ENCODE results near the gene TREML2.
"Not testable (repeated sequence)": the region's sequence is repeated elsewhere in the genome, so short reads cannot be mapped to it uniquely, and the experiment has no call there.

The TREML2 gene

DNA sequence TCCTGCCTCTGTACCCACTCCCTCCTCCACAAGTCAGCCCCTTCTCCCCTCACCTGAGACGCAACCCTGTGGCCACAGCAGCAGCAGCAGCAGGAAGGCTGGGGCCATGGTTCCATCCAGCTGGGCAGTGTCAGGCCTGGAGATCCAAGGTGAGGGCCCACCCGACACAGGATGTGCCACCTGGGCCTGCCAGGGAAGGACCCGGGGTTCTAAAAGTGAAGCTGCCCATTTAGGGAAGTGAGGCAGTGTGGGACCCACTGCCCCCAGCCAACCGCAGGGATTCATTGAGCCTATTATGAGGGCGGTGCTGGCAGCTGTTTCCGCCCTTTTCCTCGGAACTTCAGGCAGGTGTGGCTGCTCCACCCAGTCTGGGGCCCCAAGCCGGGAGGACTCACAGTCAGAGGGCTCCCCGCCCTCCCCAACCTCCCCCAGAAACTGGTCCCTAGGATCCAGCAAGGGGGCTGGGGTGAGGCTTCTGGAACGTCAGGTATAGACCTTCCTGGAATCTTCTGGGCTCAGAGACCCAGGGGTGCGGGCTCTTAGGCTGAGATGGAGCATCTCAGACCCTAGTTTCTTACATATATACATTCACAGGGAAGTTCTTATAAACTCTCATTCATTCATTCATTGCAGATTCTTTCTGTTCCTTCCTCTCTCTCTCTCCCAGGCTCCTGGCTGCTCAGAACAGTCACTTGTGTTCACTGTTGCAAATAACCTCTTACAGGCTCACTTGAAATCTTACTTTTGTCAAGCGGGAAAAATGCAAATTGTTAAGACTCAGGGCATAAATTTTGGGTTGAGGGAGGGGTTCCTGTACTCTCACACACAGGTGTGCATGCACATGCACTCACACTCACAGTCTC is at the start of gene TREML2:
TREML2 (minus strand) TSS at position 249 of the 863 bp plus-strand sequence; CDS start at position 108, 141 bp downstream.
- CTCF ChIA-PET: interaction anchor here (1.0 to 2.1 kb wide), 8 partner anchors 9 to 167 kb away, joined by 3 to 9 read pairs (median 5); no protein-coding TSS in a partner anchor
- TF ChIP-seq, protein P1, sequence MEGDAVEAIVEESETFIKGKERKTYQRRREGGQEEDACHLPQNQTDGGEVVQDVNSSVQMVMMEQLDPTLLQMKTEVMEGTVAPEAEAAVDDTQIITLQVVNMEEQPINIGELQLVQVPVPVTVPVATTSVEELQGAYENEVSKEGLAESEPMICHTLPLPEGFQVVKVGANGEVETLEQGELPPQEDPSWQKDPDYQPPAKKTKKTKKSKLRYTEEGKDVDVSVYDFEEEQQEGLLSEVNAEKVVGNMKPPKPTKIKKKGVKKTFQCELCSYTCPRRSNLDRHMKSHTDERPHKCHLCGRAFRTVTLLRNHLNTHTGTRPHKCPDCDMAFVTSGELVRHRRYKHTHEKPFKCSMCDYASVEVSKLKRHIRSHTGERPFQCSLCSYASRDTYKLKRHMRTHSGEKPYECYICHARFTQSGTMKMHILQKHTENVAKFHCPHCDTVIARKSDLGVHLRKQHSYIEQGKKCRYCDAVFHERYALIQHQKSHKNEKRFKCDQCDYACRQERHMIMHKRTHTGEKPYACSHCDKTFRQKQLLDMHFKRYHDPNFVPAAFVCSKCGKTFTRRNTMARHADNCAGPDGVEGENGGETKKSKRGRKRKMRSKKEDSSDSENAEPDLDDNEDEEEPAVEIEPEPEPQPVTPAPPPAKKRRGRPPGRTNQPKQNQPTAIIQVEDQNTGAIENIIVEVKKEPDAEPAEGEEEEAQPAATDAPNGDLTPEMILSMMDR (IDR thresholded peaks at IDR 0.05; ENCODE audit: control extremely low read depth, extremely low read depth, low read depth, missing control alignments): no peak
- POLR2A ChIA-PET: no interaction called here
- DNase-seq (ENCODE audit: extremely low spot score): no peak

DNA sequence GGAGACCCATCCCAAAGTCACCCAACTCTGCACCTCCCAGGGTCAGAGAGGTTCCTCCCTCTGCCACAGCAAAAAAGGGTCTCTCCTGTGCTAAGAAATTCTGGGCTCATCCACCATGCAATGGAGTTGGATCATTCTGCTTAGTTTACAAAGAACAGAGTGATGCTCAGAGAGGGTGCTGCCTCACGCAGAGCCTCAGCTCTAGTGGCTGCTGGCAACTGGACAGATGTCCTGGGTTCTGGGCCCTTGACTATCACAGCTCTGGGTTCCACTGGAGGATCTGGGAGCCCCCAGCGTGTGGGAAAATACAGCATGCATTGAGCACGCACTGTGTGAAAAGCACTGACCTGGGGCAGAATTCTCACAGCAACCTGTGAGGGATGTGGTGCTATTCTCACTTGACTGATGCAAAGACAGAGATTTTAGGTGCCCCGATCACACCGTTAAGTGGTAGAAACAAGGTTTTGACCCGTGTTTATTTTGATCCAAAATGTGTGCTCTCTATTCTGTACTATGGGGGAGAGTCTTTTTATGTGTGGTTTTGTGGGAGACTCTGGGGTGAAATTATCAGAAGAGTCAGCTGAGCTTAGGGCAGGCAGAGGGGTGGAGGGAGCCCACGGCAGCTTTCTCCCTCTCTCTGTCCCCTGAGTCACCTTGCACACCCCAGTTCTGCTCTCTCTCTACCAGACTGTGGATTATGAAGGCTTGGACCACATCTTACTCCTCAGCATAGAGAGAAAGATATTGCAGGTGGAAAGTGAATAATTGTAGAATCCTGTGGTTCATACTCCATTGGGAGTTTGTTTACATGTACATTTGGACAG is 47.1 kb upstream of the TREML2 start:
- TF ChIP-seq, protein P1 (IDR thresholded peaks at IDR 0.05; ENCODE audit: control extremely low read depth, extremely low read depth, low read depth, missing control alignments): no peak
- ChIA-PET POLR2A (no interaction called here), CTCF (interaction anchor here (1.3 to 1.7 kb wide), 2 partner anchors 59 to 219 kb away, joined by 3 read pairs; no protein-coding TSS in a partner anchor)
- no peak for DNase-seq (ENCODE audit: extremely low spot score)

DNA sequence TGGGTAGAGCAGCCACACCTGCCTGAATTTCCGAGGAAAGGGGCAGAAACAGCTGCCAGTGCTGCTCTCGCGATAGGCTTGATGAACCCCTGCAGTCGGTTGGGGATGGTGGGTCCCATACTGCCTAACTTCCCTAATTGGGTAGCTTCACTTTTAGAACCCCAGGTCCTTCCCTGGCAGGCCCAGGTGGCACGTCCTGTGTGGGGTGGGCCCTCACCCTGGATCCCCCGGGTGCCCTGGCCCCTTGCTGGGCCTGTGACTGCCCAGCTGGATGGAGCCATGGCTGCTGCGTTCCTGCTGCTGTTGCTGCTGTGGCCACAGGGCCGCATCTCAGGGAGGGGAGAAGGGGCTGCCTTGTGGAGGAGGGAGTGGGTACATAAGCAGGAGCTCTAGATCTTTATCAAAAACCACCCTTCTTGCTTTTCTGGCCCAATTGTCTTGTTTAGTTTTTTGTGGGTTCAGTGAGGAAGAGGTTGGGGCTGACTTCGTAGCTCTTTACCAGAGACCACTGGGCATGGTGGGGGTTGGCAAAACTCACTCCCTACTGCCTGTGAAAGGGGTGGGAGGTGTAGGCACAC is 46.4 kb upstream of the TREML2 start:
- DNase-seq (ENCODE audit: extremely low spot score): no peak
- ChIA-PET POLR2A (no interaction called here), CTCF (interaction anchor here (1.3 to 1.7 kb wide), 2 partner anchors 59 to 218 kb away, joined by 3 read pairs; no protein-coding TSS in a partner anchor)
- TF ChIP-seq, protein P1 (IDR thresholded peaks at IDR 0.05; ENCODE audit: control extremely low read depth, extremely low read depth, low read depth, missing control alignments): no peak

GRCh38 chr6:41246529-41246928 is 45.6 kb upstream of the TREML2 start:
- POLR2A ChIA-PET; DNase-seq (ENCODE audit: extremely low spot score); CTCF ChIA-PET: not testable (repeated sequence)

DNA sequence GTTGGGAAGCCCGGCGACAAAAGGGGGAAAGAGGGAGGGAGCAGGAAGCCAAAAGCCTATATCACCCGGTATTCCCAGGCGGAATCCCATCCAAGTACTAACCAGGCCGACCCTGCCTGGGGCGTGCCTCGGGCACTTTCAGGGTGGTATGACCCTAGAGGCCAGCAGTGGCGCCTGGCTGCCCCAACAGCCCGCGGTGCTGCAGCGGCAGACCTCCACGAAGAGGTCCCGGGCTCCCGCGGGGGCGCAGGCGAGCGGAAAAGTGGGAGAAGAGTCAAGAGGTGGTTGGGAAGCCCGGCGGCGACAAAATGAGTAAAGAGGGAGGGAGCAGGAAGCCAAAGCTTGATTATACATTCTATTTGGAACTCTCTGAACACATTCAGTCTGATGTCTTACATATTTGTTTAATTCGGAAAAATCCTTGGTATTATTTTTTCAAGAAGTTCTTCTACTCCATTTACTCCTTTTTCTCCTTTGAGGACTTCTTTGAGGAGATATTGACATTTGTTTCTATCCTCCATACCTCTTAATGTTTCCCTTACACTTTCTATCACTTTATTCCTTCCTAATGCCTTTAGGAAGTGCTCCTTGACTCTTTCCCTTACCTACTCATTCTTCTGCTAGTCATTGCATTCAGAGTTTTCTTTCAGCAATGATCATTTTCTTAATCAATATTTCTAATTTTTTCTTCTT is 38.7 kb upstream of the TREML2 start:
- POLR2A ChIA-PET: no interaction called here
- TF ChIP-seq, protein P1 (IDR thresholded peaks at IDR 0.05; ENCODE audit: control extremely low read depth, extremely low read depth, low read depth, missing control alignments): no peak
- CTCF ChIA-PET: interaction anchor here (0.9 kb wide), 1 partner anchor 129 kb away, joined by 3 read pairs; no protein-coding TSS in a partner anchor
- DNase-seq (ENCODE audit: extremely low spot score): no peak

GRCh38 chr6:41237128-41237527 is 36.2 kb upstream of the TREML2 start:
- ChIA-PET CTCF (interaction anchor here (1.7 kb wide), 1 partner anchor 83 kb away, joined by 4 read pairs; no protein-coding TSS in a partner anchor), POLR2A (no interaction called here)
- TF ChIP-seq, protein P1 (IDR thresholded peaks at IDR 0.05; ENCODE audit: control extremely low read depth, extremely low read depth, low read depth, missing control alignments): no peak
- no peak for DNase-seq (ENCODE audit: extremely low spot score)

Data from GM10248 (cell line).